ENCODE measurements around the gene ADAM30.
"Not testable (repeated sequence)": the region's sequence is repeated elsewhere in the genome, so short reads cannot be mapped to it uniquely, and the experiment has no call there.

The ADAM30 gene

DNA sequence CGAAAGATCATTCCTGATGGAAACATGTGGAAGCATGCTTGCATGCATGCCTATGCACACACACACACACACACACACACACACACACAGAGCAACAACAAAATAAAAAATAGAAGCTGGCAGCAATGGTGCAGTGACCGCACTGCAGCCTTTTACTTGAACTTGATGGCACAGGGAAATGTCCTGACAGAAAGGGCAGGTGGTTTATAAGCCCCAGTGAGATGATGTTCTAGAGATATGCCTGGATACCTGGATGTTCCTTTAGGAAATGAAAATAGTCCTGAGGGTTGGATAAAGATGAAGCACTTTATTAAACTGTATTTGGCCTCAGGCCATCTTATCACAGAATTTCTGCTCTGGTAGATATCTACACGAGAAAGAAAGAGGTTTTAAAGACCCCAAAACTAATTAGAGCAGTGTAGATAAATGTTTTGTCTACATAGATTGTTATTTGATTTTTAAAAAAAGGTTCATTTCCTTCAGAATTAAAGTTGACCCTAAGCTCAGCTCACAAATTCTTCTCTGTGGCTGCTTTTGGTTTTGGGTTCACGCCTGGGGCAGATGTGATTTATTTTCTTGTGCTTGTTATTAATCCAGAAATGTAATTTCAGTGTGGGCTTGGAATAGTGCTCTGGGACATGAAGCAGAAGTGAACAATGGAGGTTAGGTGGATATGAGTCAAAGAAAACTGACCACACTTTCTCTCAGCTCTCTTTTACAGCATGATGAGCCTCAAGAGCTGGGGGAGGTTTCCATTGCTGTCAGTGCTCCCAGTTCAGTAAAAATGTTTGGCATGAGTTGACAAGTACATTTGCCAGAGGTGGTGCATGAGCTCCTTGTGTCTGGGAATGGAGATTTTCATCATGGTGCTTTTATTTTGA is 22.9 kb downstream of the ADAM30 start:
- DNase-seq = no peak

DNA sequence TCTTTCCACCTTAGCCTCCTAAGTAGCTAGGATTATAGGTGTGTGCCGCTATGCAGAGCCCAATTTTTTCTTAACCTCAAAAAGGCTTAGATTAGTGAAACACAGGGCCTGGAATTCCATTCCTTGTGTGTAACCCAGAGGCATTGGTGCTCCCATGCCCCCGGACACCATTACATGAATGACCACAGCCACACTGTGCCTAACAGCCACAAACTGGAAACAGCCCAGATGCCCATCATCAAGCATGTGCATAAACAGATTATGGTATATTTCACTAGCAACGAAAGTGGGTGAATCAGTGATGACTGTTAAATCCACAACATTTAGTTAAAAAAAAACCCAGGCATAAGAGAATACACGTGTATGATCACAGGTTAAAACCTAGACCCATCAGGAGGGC is 24.4 kb downstream of the ADAM30 start:
- no peak for DNase-seq

DNA sequence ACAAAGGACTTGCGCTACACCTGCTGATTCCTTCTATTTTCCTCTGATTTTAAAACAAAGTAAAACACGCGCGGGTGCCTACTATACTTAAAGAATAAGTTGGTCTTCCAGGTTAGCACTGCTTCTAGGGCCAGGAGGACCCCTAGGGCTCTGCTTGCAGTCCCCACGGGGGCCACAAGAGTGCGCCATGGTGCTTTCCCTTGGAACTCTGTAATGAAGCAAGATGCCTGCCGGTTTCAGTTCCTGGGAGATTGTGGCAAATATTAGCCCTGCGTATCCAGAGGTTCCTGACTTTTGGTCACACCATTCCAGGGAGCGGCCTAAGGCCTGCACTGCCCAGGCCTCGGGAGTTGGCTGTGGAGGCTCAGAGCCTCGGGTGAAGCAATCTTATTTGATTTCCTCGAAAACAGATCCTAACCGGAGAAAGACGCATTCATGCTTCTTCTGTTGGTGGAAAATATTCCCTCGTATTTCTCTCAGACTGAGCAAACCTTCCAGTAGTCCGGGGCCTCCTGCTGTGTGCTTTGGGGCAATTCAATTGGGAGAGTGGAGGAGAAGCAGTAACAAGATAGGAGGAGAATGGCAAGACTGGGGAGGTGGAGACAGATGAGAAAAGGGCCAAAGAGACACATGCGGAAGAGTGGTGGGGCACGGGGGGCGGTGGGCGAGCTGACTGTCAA is 25.3 kb downstream of the ADAM30 start:
- DNase-seq = peak; percentile 28 to 77

DNA sequence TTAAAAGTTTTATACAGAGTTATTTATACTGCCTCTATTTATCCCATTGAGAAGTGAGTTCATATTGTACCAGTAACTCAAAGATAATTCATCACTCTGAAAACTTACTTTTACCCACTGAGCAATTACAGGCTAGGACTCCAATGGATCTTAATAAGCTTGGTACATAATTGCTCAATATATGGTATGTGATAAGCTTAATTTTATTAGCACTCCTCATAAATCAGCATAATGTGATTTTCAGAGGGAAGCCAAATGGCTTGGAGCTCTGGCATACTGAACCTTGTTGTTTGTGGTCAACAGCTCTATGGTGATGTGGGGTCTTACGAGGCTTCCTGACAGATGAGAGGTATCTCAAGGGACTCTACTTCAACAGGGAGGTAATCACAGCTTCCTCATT is 26.3 kb downstream of the ADAM30 start:
- DNase-seq = no peak

DNA sequence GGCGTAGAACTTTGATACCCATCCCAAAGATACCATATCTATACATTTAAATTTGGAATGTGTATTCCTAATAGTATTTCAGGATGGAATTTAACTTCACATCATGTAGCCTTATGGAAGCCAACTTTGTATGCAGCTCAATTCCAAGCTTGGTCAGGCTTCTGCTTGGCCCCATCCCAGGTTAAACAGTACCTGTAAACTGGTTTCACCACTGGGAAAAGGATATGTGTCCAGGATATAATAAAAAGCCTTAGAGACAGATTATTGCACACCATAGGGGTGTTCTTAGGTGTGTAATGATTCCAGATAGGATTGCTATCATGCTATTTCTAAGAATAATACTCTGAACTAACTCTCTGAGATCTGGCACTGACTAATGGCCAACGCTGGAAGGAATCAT is 28.1 kb downstream of the ADAM30 start:
- no peak for DNase-seq

DNA sequence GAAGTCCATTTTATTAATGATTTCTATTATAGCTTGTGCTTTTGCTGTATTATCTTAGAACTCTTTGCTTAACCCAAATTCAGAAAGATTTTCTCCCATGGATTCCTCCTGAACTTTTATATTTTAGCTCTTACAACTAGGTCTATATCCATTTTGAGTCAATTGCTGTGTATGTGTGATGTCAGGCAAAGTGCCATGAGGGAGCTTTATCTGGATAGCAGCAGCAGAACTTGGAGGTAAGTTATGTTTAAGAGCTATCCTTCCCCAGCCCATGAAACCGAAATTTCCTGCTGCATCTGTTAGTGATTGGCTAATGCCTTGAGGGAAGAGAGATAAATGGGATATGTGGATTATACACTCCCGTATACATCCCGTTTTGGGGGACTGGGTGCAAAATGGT is 29.9 kb downstream of the ADAM30 start:
- DNase-seq = no peak

DNA sequence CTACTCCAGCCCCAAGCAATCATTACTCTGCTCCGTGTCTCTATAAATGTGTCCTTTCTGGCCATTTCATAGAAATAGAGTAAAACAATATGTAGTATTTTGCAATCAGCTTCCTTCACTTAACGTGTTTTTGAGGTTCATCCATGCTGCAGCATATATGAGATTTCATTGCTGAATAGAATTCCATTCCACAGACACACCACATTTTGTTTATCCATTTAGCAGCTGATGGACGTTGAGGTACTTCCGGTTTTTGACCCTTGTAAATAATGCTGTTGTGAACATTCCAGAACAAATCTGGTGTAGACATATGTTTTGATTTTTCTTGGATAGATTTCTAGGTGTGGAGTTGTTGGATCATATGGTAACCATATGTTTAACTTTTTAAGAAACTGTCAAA is 30.7 kb downstream of the ADAM30 start:
- DNase-seq = no peak

DNA sequence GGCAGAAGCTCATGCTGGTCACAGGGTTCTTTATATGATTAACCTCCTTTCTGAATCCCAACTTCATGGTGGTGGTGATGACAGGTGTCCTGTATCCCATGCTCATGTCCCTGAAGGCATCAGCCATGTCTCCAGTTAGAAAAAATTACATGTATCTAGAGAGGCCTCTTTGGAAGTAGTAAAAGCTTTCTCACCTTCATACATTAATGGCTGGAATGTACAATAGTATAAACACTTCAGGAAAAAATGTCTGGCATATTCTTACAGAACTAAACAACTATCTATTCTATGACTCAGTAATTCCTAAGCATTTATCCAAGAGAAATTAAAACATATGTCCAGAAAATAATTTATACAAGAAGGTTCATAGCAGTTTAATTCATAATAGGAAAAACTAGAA is 34.0 kb downstream of the ADAM30 start:
- DNase-seq = no peak

DNA sequence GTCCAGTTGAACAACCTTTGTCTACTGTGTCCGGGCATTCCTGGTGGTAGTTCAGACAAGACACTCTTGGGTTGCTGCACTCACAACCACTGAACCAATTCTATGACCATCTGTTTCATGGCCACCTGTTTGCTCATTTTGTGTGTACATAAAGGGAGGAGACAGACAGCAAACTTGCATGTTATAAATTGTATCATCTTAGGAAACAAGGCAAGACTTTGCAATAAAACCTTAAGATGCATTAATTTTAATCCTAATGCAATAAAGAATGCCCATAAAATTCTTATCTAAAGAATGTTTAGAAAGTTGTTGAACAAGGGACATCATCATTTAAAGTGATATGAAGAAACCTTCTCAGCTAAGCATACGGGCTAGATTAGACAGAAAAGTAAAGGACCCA is 34.8 kb downstream of the ADAM30 start:
- no peak for DNase-seq

DNA sequence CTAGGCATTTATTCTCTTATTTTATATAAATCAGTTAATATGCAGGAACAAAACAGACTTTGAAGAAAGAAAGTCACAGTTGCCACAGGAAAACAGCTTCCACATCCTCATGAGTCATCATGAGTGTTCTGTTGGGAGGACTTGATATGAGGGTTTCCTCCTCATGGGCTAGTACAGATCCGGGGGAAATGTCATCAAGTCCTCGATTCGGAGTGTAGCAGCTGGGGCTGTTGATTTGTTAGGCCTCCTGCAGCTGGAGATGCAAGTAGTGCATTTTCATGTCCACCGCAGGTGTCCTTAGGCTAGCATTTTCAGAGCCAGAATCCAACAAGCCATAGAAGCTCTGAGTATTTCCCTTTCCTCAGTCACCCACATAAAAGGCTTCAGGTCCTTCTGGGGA is 36.7 kb downstream of the ADAM30 start:
- DNase-seq = no peak

DNA sequence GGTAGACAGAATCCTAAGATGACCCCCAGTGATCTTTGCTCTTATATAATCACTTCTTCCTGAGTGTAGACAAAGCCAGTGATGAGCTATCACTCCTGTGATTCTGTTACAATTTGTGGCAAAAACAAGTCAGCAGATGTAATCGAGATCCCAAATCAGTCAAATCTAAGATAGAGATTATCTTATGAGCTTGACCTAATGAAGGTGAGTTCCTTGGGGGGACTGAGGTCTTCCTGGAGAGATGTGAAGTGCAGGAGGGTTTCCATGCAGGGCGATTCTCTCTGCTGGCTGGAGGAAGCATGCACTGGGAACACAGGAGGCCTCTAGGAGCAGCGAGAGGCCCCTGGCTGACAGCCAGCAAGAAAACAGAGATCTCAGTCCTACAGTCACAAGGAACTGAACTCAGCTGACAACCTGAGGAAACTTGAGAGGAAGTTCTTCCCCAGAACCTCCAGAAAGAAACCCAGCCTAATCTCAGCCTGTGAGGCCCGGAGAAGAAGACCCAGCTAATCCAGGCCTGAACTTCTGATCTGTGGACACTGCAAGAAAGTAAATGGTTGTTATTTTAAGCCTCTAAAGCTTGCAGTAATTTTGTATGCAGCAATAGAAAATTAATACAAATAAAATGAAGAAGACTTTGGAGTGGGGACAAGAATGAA is 37.6 kb downstream of the ADAM30 start:
- not testable (repeated sequence) for DNase-seq

DNA sequence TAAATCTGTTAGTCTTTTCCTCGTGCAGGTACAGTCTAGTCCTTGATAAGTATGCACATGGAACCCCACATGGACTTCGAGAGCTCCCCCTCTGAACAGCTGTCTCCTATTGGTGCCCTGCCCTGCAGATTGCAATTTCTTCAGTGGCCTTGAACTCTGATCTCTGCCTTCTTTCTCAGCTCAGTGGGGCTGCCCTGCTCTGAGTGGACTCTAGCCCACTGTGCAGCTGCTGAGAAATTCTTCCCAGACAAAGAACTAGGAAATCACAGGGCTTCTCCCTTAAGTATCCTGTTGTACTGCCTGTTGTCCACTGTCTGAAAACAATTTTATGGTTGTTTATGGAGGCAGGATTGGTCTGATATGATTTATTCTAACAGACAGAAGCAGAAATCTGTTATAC is 38.2 kb downstream of the ADAM30 start:
- DNase-seq = no peak

DNA sequence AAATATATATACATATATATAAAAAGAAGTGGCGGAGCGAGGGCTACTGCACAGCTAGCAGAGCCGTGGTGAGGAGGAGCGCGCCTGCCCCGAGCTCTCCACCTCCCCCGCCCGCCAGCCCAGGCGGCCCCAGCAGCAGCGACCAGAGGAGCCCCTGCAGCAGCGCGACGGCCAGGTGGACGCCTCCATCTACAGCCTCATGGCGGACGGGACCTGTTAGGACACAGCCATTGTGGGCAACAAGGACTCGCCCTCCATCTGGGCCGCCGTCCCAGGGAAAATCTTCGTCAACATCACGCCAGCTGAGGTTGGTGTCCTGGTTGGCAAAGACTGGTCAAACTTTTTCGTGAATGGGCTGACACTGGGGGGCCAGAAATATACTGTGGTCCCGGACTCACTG is 43.2 kb downstream of the ADAM30 start:
- no peak for DNase-seq

DNA sequence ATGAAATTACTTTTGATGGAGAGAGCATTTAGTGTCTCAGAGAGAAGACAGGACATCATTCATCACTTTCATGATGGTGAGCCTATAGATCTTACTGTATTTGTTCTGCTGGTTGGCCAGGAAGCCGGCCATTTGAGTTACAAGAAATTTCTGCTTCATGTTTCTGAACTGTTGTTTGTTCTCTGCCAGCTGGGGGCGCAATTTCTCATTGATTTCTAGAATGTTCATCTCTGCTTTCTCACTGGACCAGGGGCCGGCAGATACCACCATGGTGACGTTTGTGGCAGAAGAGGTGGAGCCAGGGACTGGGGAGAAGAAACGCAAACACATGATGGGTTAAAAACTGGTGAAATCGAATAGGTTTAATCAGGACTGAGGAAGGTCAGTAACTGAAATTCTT is 52.1 kb downstream of the ADAM30 start:
- not testable (repeated sequence) for DNase-seq

Measured in NCI-H524 (cell line).